SJCRH30 (cell line): ENCODE data around the gene TMEM25. TPM values are rescaled to one million over a fixed set of nuclear protein-coding genes. Genes with fewer than 3 reads are reported as not detected.

Experiments used
- total RNA-seq: library from RNA; depleted of rRNA; stranded (reverse); fragments of >200 nt; shearing (Covaris generic); gene quantifications from 2 replicates; pipeline ENCODE4 v1.2.3, GENCODE V29; 2014; rRNA removed

The TMEM25 gene
- total RNA-seq, 1 experiment from 2014 or later = 8.5 TPM

Other genes with a start within 250 kb of the TMEM25 start
- not detected in 2 replicates for gene CD3E, start 226.5 kb upstream of the TMEM25 start, total RNA-seq
- gene CD3D, start 188.5 kb upstream of the TMEM25 start, total RNA-seq = not detected in 2 replicates
- gene CD3G, start 186.8 kb upstream of the TMEM25 start, total RNA-seq = not detected in 2 replicates
- gene UBE4A, start 171.6 kb upstream of the TMEM25 start, total RNA-seq = 32.8 and 34.7 TPM in 2 replicates
- 165 and 191 TPM in 2 replicates for gene ATP5MG, start 129.6 kb upstream of the TMEM25 start, total RNA-seq
- gene KMT2A, start 94.7 kb upstream of the TMEM25 start, total RNA-seq = 32.3 and 33.2 TPM in 2 replicates
- gene TTC36, start 3.7 kb upstream of the TMEM25 start, total RNA-seq = 0.47 TPM in 1 of 2 replicates, not detected in the other
- gene IFT46, start 34.7 kb downstream of the TMEM25 start, total RNA-seq = 16.0 and 17.2 TPM in 2 replicates
- 135 and 143 TPM in 2 replicates for gene ARCN1, start 41.2 kb downstream of the TMEM25 start, total RNA-seq
- 19.1 and 21.6 TPM in 2 replicates for gene PHLDB1, start 76.4 kb downstream of the TMEM25 start, total RNA-seq
- not detected in 2 replicates for gene TREH, start 148.5 kb downstream of the TMEM25 start, total RNA-seq